SU-DHL-6 (cell line): Measurements from ENCODE around the gene EMILIN1.

Source experiments
- H2AFZ ChIP-seq: fragments of 200-600 bp; sonication (generic); 2 replicates; pipeline ENCODE4 v1.6.1; 2014; ENCODE audit warnings: low read depth, mild to moderate bottlenecking, moderate library complexity, mixed read lengths, antibody characterized with exemption, low read length; ENCODE audit not compliant: severe bottlenecking
- H3F3A ChIP-seq: fragments of 200-600 bp; shearing (Covaris generic); 2 replicates; pipeline ENCODE4 v1.6.0; 2016; ENCODE audit warnings: antibody characterized with exemption, mild to moderate bottlenecking; ENCODE audit not compliant: insufficient read depth
- H3K27ac ChIP-seq: fragments of 200-600 bp; sonication (generic); 2 replicates; pipeline ENCODE4 v1.5.1; 2016; ENCODE audit warnings: low read depth, mild to moderate bottlenecking, low read length, moderate library complexity, mixed read lengths
- H3K27me3 ChIP-seq: fragments of 200-600 bp; sonication (generic), shearing (Covaris generic); 2 replicates; pipeline ENCODE4 v1.6.0; 2014; ENCODE audit warnings: mild to moderate bottlenecking, low read length
- H3K36me3 ChIP-seq: fragments of 200-600 bp; sonication (generic); 2 replicates; pipeline ENCODE4 v1.6.1; 2014; ENCODE audit warnings: mild to moderate bottlenecking, low read length, mixed read lengths
- H3K4me2 ChIP-seq: fragments of 300-600, 200-600 bp; shearing (Covaris generic), sonication (generic); 2 replicates; pipeline ENCODE4 v1.6.0; 2014; ENCODE audit warnings: low read length, low read depth, mild to moderate bottlenecking; ENCODE audit not compliant: poor library complexity, severe bottlenecking
- H3K4me3 ChIP-seq: fragments of 200-600 bp; sonication (generic); 2 replicates; pipeline ENCODE4 v1.5.1; 2014; ENCODE audit warnings: antibody characterized with exemption, low read length, mild to moderate bottlenecking, mixed read lengths; ENCODE audit not compliant: insufficient read depth, poor library complexity, severe bottlenecking
- H3K79me2 ChIP-seq: fragments of 200-600 bp; sonication (generic); 2 replicates; pipeline ENCODE4 v1.6.1; 2014; ENCODE audit warnings: mild to moderate bottlenecking, low read length, moderate library complexity; ENCODE audit not compliant: insufficient read depth
- H3K9ac ChIP-seq: fragments of 200-600 bp; sonication (generic); 2 replicates; pipeline ENCODE4 v1.7.0; 2014; ENCODE audit warnings: mild to moderate bottlenecking, low read length
- H3K9me2 ChIP-seq: fragments of 200-600 bp; sonication (generic); replicated peaks from 2 replicates; pipeline ENCODE4 v1.6.1; 2014; ENCODE audit warnings: low read length; ENCODE audit not compliant: insufficient read depth
- H3K9me3 ChIP-seq: fragments of 200-600 bp; sonication (generic); 2 replicates; pipeline ENCODE4 v1.6.1; 2014; ENCODE audit warnings: low read length, mixed read lengths; ENCODE audit not compliant: insufficient read depth
- H4K20me1 ChIP-seq: fragments of 200-600 bp; sonication (generic); 2 replicates; pipeline ENCODE4 v1.6.1; 2014; ENCODE audit warnings: low read depth, mild to moderate bottlenecking, antibody characterized with exemption, low read length, moderate library complexity, mixed read lengths
- CTCF ChIP-seq: fragments of 200-600 bp; sonication (generic); IDR thresholded peaks from one replicate; pipeline ENCODE4 v1.5.1; 2017; ENCODE audit warnings: antibody characterized with exemption, mild to moderate bottlenecking, low read length, moderate library complexity; ENCODE audit not compliant: insufficient read depth, poor library complexity, severe bottlenecking
- EZH2phosphoT487 ChIP-seq: fragments of 200-600 bp; sonication (generic), shearing (Covaris generic); conservative IDR thresholded peaks from 2 replicates; pipeline ENCODE4 v1.6.1; 2018; ENCODE audit warnings: mild to moderate bottlenecking, antibody characterized with exemption, low read length, moderate library complexity, mixed read lengths

The EMILIN1 gene

GRCh38 chr2:27060323-27060722 lies 18.1 kb upstream of the EMILIN1 start:
- H3K9me2 ChIP-seq, result no peaks in the 10 kb centered on the region
- H3K9ac ChIP-seq, result no peak overlapping the region
- H3K9me3 ChIP-seq, result no peaks in the 10 kb centered on the region
- no peaks in the 10 kb centered on the region for H3K27me3 ChIP-seq
- no peaks in the 10 kb centered on the region for H4K20me1 ChIP-seq
- TF ChIP-seq CTCF, result no peak
- no peak for TF ChIP-seq EZH2phosphoT487
- no peaks in the 10 kb centered on the region for H3K36me3 ChIP-seq
- no peak overlapping the region for H2AFZ ChIP-seq
- H3K4me3 ChIP-seq, result no peak overlapping the region
- H3K4me2 ChIP-seq, result no peak overlapping the region
- no peaks in the 10 kb centered on the region for H3K79me2 ChIP-seq
- H3K27ac ChIP-seq, result no peak overlapping the region
- no peaks in the 10 kb centered on the region; the same call in 1 of the 2 replicates for H3F3A ChIP-seq

DNA sequence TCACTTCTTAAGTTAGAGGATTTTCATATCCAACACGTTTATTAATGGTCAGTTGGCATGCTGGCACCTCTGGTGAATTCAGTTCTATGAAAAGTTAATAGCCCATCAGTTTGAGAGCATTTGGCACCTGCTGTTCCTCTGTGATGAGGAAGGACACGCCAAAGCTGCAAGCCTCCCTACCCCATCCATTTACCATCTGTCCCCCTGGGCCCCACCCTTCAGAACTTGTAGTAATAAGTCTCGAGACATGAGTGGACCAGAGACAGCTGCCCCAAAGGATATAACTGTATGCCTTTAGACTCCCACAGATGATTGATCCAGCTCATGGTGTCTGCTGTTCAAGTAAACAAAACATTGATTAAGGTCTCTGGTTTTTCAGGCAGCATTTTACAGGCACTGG lies 13.3 kb upstream of the EMILIN1 start:
- no peaks in the 10 kb centered on the region for H4K20me1 ChIP-seq
- no peaks in the 10 kb centered on the region for H3K27me3 ChIP-seq
- TF ChIP-seq CTCF (no peak), EZH2phosphoT487 (no peak)
- no peak overlapping the region for H3K4me3 ChIP-seq
- no peak overlapping the region for H3K27ac ChIP-seq
- no peak overlapping the region for H2AFZ ChIP-seq
- H3F3A ChIP-seq, result no peaks in the 10 kb centered on the region; the same call in 1 of the 2 replicates
- no peaks in the 10 kb centered on the region for H3K9me3 ChIP-seq
- H3K9ac ChIP-seq, result no peak overlapping the region
- H3K36me3 ChIP-seq, result no peaks in the 10 kb centered on the region
- peaks cover 7% of the 10 kb centered on the region for H3K79me2 ChIP-seq
- H3K9me2 ChIP-seq, result no peaks in the 10 kb centered on the region
- H3K4me2 ChIP-seq, result no peak overlapping the region

GRCh38 chr2:27067385-27067784 lies 11.0 kb upstream of the EMILIN1 start:
- Histone ChIP-seq H3K27ac (no peak overlapping the region), H3K27me3 (no peaks in the 10 kb centered on the region), H3K4me3 (no peak overlapping the region), H4K20me1 (no peaks in the 10 kb centered on the region), H3K9me3 (no peaks in the 10 kb centered on the region), H3K36me3 (no peaks in the 10 kb centered on the region), H3F3A (no peaks in the 10 kb centered on the region), H3K9ac (no peak overlapping the region), H3K79me2 (peaks cover 18% of the 10 kb centered on the region), H3K9me2 (no peaks in the 10 kb centered on the region), H3K4me2 (no peak overlapping the region), H2AFZ (no peak overlapping the region)
- TF ChIP-seq CTCF (no peak), EZH2phosphoT487 (no peak)

DNA sequence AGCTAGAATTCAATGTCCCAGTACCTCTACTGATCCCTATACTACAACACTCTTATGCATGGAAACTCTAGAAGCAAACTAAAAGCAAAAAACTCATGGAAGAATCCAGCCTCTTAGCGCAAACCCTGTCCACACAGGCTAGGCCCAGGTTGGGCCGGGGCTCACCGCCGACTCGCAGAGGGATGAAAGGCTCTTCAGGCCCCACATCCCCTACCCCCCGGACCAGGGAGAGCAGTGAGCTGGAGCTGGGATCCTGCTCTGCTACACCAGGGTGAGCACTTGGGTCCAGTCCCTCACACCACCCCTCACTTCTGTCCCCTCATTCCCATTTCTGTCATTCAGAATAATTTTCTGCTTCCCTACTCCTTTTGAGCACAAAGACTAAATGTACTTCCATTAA lies 9.0 kb upstream of the EMILIN1 start:
- no peak overlapping the region for H3K9ac ChIP-seq

More for the DNA sequence above, 9.0 kb upstream of the EMILIN1 start:
- TF ChIP-seq EZH2phosphoT487, result no peak
- TF ChIP-seq CTCF, result no peak
- peaks cover 18% of the 10 kb centered on the region for H3K79me2 ChIP-seq
- H4K20me1 ChIP-seq, result no peaks in the 10 kb centered on the region
- no peak overlapping the region for H2AFZ ChIP-seq
- H3F3A ChIP-seq, result no peaks in the 10 kb centered on the region
- no peak overlapping the region for H3K4me2 ChIP-seq
- no peak overlapping the region for H3K27ac ChIP-seq
- no peaks in the 10 kb centered on the region for H3K9me3 ChIP-seq
- no peak overlapping the region for H3K4me3 ChIP-seq
- H3K36me3 ChIP-seq, result no peaks in the 10 kb centered on the region
- no peaks in the 10 kb centered on the region for H3K9me2 ChIP-seq
- no peaks in the 10 kb centered on the region for H3K27me3 ChIP-seq
